HG02840 (cell line): Measurements from ENCODE around the gene TMEM154.
"Not testable (repeated sequence)": the region's sequence is repeated elsewhere in the genome, so short reads cannot be mapped to it uniquely, and the experiment has no call there.

Source experiments
- ATAC-seq: cut with Tn5 transposase; IDR thresholded peaks from one replicate; pipeline ENCODE4 v1.9.1; 2021; ENCODE audit warnings: mild to moderate bottlenecking, moderate library complexity, moderate number of reproducible peaks; ENCODE audit not compliant: unreplicated experiment, low FRiP score

The TMEM154 gene

GRCh38 chr4:152672206-152673092 lies 7.3 kb downstream of the TMEM154 start:
- no peak for ATAC-seq

DNA sequence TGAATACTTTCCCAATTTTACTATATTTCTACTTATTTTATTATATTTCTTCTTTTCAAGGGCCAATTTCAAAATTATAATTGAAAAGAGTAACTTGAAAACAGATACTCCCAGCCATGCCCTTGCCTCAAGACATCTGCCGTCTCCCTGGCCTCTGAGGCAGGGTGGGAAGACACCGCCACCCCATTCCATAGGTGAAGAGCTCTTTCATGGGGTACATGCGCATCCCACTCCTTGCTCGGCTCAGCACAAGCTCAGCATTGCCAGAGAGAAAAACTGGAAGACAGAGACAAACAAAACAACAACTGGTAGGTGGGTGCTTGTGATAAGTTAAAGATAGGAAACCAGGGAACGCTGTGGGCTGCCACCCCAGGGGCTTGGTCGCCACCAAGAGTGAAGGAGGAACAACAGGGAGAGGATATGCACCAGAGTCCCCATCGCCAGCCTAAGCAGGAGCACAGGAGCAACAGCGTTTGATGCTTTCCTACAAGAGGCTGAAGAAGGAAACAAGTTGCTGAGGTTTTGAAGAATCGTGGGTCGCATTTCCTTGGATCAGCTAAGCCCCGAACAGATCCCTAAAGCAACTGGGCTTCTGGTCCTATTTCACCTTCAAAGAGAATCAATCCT lies 11.3 kb downstream of the TMEM154 start:
- ATAC-seq = no peak

- ATAC-seq = no peak
Observed at GRCh38 chr4:152667781-152668180, 12.0 kb downstream of the TMEM154 start.

DNA sequence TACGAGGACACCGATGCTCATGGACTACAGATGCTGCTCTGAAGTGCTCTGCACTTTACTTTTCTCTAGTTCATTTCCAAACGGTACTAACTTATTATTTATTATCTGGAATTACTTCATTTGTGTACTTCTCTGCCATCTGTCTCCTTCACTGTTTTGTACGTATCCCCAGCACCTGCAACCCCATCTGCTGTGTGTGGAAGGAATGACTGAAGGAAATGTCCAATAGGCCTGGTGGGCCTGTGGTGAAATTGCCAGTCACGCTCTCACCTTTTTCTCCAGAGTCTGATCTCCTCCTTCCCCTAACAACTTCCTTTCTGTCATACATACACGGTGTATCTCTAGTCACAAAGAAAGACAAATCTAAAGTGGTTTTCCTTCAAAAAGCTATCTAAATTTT lies 12.9 kb downstream of the TMEM154 start:
- no peak for ATAC-seq

- no peak for ATAC-seq
Observed at GRCh38 chr4:152665691-152666395, 14.0 kb downstream of the TMEM154 start.

DNA sequence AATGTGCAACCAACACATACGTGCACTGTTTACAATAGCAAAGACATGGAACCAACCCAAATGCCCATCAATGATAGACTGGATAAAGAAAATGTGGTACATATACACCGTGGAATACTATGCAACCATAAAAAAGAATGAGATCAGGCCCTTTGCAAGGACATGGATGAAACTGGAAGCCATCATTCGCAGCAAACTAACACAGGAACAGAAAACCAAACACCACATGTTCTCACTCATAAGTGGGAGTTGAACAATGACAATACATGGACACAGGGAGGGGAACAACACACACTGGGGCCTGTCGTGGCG lies 15.8 kb downstream of the TMEM154 start:
- not testable (repeated sequence) for ATAC-seq

GRCh38 chr4:152663203-152664066 lies 16.4 kb downstream of the TMEM154 start:
- ATAC-seq = no peak

DNA sequence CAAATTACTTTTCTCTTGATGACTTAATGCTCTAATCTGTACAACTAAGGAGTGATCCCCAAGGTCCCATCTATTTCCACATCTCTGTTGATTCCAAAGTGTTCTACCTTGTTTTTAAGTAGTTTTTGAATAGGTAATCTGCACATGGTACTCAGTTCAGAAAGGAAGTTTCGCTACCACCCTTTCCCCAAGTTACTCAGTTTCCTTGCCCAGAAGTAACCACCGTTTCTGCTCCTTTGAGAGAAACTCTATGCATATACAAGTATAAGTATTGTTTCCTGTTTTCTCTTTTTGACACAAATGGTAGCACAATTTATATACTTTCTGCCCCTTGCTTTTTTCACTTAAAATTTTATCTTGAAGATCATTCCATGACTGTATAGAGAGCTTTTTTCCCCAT lies 18.1 kb downstream of the TMEM154 start:
- no peak for ATAC-seq

DNA sequence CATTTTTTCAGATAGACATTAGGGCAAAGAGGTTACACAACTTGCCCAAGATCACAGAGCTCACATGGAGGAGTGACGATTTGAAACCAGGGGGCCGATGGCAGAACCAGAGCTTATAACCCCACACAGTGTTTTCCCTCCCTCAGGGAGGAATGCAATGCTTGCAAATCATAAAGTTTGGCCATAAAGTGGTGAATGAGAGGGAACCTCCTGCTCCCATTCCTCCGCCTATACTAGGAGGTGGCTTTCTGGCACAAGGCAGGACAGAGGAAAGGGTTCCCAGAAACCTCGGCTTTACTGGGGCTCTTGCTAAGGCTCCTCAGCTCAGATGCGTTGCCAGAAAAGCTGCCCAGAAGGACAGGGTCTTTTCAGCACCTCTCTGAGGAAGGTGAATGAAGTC lies 19.3 kb downstream of the TMEM154 start:
- no peak for ATAC-seq

DNA sequence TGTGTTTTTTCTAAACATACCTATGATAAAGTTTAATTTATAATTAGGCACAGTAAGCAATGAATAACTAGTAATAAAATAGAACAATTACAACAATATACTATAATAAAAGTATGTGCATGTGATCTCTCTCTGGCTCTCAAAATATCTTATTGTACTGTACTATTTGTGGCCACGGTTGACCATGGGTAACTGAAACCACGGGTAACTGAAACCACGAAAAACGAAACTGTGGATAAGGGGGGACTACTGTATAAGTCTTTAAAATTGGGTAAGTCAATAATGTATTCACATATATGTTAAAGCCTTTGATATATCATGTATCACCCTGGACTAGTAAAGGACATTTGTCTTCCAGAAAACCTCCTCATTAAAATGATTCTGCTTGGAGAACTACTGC lies 20.0 kb downstream of the TMEM154 start:
- no peak for ATAC-seq

GRCh38 chr4:152657657-152658056 lies 22.1 kb downstream of the TMEM154 start:
- no peak for ATAC-seq

- ATAC-seq = no peak
Observed at GRCh38 chr4:152655272-152656129, 24.3 kb downstream of the TMEM154 start.

DNA sequence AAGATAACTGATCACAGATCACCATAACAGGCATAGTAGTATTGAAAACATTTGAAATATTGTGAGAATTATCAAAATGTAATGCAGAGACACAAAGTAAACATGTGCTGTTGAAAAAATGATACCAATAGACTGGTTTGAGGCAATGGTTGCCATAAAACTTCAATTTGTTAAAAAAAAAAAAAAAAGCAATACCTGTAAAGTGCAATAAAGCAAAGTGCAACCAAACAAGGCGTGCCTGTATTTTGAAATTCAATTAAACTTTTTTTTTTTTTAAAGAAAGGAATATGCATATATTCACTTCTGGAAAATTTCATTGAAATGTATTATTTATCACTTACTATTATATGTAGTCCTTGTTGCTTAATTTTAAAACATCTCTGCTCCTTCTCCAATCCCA lies 27.7 kb downstream of the TMEM154 start:
- no peak for ATAC-seq

DNA sequence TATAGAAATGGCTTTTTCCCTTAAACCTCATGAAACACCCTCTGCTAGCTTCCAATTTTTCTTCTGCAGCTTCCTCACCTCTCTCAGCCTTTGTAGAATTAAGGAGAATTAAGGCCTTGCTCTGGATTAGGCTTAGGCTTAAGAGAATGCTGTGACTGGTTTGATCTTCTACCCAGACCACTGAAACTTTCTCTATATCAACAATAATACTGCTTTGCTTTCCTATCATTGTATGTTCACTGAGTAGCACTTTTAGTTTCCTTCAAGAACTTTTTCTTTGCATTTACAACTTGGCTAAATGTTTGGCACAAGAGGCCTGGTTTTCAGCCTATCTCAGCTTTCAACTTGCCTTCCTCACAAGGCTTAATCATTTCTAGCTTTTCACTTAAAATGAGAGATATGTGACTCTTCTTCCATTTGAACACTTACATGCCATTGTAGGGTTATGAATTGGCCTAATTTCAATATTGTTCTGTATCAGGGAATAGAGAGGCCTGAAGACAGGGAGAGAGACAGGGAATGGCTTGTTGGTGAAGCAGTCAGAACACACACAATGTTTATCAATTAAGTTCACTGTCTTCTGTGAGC lies 28.2 kb downstream of the TMEM154 start:
- no peak for ATAC-seq

DNA sequence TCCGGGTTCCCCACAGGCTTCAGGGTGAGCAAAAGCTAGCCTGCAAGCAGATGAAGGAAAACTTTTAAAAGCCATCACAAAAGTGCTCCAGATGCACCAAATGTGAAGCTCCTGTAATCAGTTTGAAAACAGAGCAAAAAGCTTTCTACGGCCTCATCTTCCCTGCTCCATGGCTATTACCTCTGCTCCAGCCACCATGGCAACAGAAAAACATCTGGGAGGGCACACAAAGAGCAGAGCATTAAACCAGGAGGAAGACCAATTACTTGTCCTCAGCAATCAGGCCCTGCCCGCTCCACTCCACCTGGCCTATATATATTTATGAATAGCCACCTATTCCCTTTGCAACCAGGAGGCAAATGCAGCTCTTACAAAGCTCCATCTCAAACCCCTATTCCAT lies 33.6 kb downstream of the TMEM154 start:
- ATAC-seq = no peak

- no peak for ATAC-seq
Observed at GRCh38 chr4:152644130-152644529, 35.7 kb downstream of the TMEM154 start.

DNA sequence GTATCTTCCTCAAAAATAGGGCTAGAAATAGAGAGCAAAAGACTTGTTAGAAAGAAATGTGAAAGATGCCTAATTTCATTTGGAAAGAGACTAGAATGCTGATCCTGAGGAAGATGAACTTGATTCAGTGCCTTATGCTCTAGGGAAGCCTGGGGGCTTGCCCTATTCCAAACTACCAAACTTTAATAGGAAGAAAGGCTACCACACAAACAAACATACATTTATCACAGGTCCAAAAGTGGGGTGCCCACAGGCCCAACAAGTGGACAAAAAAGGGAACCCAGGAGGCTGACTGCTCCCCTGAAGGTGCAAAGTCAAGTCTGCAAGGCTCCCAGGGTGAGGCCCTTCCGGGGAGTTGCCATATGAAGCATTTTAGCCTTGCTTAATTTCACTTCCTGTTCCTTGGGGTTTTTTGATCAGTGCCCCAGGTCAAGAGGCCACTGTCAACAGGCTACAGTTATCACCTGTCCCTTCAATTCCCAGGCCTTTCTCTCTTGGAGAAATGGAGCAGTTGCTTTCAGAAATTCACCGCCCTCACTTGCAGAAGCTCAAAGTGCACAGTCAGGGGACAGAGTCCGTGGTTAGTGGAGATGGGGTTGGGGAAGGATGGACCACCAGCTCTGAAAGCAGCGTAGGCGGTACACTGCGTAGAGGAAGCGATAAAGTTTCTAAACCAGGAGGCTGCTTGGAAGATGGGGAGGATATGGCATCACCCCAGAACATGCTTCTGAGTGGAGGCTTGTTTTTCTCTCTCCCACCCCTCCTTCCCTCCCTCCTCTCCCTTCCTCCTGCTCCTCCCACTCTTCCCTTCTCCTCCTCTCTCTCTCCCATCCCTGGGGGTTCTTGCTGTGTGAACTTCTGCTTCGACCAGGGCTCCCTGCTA lies 36.4 kb downstream of the TMEM154 start:
- ATAC-seq = peak; percentile 88
